ENCODE measurements around the gene ERVH48-1. TPM values are rescaled to one million over a fixed set of nuclear protein-coding genes. Genes with fewer than 3 reads are reported as not detected.
A peak's percentile ranks its signal among the peaks of the same experiment; 100 is the strongest.

The ERVH48-1 gene
- total and polyA plus RNA-seq, 2 donors (not counting 1 experiment from before 2014, with no cell fraction given), result 0.06 TPM; not detected in 1

DNA sequence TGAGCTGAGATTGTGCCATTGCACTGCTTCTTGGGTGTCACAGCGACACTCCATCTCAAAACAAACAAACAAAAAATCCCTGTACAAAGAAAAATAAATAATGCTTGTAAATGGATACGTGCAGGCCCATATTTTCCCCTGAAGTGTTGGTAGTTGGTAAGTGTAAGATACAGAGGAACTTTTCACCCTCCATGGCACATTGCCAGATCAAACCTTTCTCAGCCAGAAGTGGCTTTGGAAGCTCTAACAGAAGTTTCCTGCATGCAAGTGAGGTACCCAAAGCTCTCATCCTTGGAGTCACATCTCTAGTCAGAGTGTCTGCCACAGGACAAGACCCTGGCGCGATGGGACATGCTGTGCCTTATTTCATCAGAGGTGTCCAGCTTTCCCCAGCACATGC, 25.0 kb downstream of the ERVH48-1 start:
- TF ChIP-seq, protein P1, sequence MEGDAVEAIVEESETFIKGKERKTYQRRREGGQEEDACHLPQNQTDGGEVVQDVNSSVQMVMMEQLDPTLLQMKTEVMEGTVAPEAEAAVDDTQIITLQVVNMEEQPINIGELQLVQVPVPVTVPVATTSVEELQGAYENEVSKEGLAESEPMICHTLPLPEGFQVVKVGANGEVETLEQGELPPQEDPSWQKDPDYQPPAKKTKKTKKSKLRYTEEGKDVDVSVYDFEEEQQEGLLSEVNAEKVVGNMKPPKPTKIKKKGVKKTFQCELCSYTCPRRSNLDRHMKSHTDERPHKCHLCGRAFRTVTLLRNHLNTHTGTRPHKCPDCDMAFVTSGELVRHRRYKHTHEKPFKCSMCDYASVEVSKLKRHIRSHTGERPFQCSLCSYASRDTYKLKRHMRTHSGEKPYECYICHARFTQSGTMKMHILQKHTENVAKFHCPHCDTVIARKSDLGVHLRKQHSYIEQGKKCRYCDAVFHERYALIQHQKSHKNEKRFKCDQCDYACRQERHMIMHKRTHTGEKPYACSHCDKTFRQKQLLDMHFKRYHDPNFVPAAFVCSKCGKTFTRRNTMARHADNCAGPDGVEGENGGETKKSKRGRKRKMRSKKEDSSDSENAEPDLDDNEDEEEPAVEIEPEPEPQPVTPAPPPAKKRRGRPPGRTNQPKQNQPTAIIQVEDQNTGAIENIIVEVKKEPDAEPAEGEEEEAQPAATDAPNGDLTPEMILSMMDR (conservative IDR thresholded peaks at IDR 0.05 in 1 of 2, IDR thresholded peaks at IDR 0.05 in 1 of 2; ENCODE audit: low read depth in 1 of 2, low read length in 2 of 2), result no peak
- no peak for TF ChIP-seq EZH2 (IDR thresholded peaks at IDR 0.05; ENCODE audit: low read length, missing control alignments)
- Histone ChIP-seq H3K4me1 (ENCODE audit: control insufficient read depth, extremely low read depth, insufficient read depth, low read length) (no peaks in the 10 kb centered on the region), H4K20me1 (ENCODE audit: control insufficient read depth, extremely low read depth, insufficient read depth, low read length) (no peaks in the 10 kb centered on the region), H3K36me3 (ENCODE audit: control insufficient read depth, insufficient read depth, low read length) (peaks cover 20% of the 10 kb centered on the region), H2AFZ (ENCODE audit: low read length) (no peak overlapping the region), H3K9me3 (ENCODE audit: control insufficient read depth, insufficient read depth, low read depth, low read length) (no peaks in the 10 kb centered on the region), H3K27me3 (ENCODE audit: control insufficient read depth, insufficient read depth, low read length) (no peaks in the 10 kb centered on the region), H3K79me2 (ENCODE audit: control insufficient read depth, insufficient read depth, low read length) (peaks cover 18% of the 10 kb centered on the region), H3K4me2 (ENCODE audit: extremely low read depth, insufficient read depth, low read length) (no peak overlapping the region), H3K9ac (ENCODE audit: insufficient read depth, low read length) (no peak overlapping the region), H3K4me3 (replicated peaks in 1 of 4; ENCODE audit: control extremely low read depth in 1 of 4, insufficient read depth in 1 of 4, low read depth in 3 of 4, low read length in 4 of 4) (no peak overlapping the region), H3K27ac (ENCODE audit: insufficient read depth, low read length) (no peak overlapping the region)
- DNase-seq (ENCODE audit: low read depth in 2 of 2), result no peak

DNA sequence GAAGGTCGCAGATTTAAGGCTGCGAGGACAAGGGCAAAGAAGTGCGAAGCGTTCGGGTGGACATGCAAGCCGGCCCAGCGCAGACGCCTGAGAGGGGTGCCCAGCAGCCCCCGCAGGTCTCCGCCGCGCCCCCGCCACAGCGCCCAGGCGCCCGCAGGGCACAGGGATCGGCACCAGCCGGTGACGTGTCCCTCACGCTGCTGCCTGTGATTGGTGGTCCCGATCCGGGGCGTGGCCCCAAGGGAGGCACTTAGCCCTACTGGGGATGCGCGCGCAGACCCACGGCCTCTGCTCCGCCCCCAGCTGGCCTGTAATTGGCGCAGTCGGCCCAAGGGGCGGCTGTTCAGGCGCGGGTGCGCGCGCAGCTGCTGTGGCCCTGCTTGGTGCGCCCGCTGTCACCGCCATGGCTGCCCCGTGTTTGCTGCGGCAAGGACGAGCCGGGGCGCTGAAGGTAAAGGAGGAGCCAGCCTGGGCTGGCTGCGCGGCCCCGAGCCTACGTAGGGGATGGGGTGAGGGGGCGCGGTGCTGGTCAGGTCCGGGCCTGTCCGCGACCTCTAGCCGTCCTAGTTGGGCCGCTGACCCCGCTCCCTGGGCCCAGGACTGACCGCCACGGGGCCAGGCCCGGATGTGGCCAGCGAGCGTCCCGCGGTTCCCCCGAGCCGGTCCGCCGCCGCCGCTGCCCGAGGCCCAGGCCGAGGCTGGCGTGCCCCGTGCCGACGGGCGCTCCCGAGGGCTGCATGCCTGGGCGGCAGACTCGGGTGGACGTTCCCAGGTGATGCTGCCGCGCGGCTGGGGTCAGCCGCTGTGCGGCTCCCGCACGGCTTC, 32.3 kb downstream of the ERVH48-1 start, which contains the start of gene NDUFV3:
Gene NDUFV3, plus strand, starts transcription at position 379 of the 825 bp plus-strand sequence. Its CDS starts 25 bp downstream, at position 404.
- Histone ChIP-seq H3K4me2 (ENCODE audit: extremely low read depth, insufficient read depth, low read length) (peak within 1 kb of the TSS; percentile 92), H4K20me1 (ENCODE audit: control insufficient read depth, extremely low read depth, insufficient read depth, low read length) (no peaks in the 10 kb centered on the region), H3K36me3 (ENCODE audit: control insufficient read depth, insufficient read depth, low read length) (peaks cover 7% of the 10 kb centered on the region), H3K4me3 (replicated peaks in 1 of 4; ENCODE audit: control extremely low read depth in 1 of 4, insufficient read depth in 1 of 4, low read depth in 3 of 4, low read length in 4 of 4) (peak within 1 kb of the TSS; percentile 87 to 96 (median 92)), H2AFZ (ENCODE audit: low read length) (peak within 1 kb of the TSS; percentile 84), H3K79me2 (ENCODE audit: control insufficient read depth, insufficient read depth, low read length) (peaks cover 27% of the 10 kb centered on the region), H3K4me1 (ENCODE audit: control insufficient read depth, extremely low read depth, insufficient read depth, low read length) (no peaks in the 10 kb centered on the region), H3K27me3 (ENCODE audit: control insufficient read depth, insufficient read depth, low read length) (no peaks in the 10 kb centered on the region), H3K27ac (ENCODE audit: insufficient read depth, low read length) (peak within 1 kb of the TSS; percentile 91), H3K9ac (ENCODE audit: insufficient read depth, low read length) (peak within 1 kb of the TSS; percentile 91), H3K9me3 (ENCODE audit: control insufficient read depth, insufficient read depth, low read depth, low read length) (no peaks in the 10 kb centered on the region)
- TF ChIP-seq EZH2 (IDR thresholded peaks at IDR 0.05; ENCODE audit: low read length, missing control alignments), result no peak
- TF ChIP-seq, protein P1 (conservative IDR thresholded peaks at IDR 0.05 in 1 of 2, IDR thresholded peaks at IDR 0.05 in 1 of 2; ENCODE audit: low read depth in 1 of 2, low read length in 2 of 2), result no peak
- peak; percentile 94 to 97 for DNase-seq (ENCODE audit: low read depth in 2 of 2)

DNA sequence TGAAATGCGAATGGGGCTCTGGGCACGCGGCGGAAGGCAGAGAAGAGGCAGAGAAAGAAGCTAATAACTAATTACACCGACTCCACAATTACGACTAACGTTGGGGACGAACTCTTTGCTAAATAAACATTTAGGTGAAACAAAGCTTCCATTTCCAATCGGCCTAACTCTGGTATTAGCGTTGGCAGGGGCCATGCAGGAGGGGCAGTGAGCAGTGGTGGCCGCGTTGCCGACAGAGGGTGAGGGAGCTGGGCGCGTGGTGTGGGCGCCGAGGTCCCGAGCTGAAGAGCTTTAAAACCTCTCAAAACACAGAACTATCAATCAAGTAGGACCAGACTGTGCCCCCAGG, 32.9 kb downstream of the ERVH48-1 start:
- no peaks in the 10 kb centered on the region for H3K27me3 ChIP-seq (ENCODE audit: control insufficient read depth, insufficient read depth, low read length)
- peaks cover 7% of the 10 kb centered on the region for H3K36me3 ChIP-seq (ENCODE audit: control insufficient read depth, insufficient read depth, low read length)
- peak overlapping the region; percentile 87 for H3K27ac ChIP-seq (ENCODE audit: insufficient read depth, low read length)
- H3K4me1 ChIP-seq (ENCODE audit: control insufficient read depth, extremely low read depth, insufficient read depth, low read length), result no peaks in the 10 kb centered on the region
- peak overlapping the region; percentile 92 for H3K4me2 ChIP-seq (ENCODE audit: extremely low read depth, insufficient read depth, low read length)
- H3K4me3 ChIP-seq (replicated peaks in 1 of 4; ENCODE audit: control extremely low read depth in 1 of 4, insufficient read depth in 1 of 4, low read depth in 3 of 4, low read length in 4 of 4), result peak overlapping the region; percentile 59 to 96 (median 68)
- H3K79me2 ChIP-seq (ENCODE audit: control insufficient read depth, insufficient read depth, low read length), result peaks cover 27% of the 10 kb centered on the region
- TF ChIP-seq, protein P1 (conservative IDR thresholded peaks at IDR 0.05 in 1 of 2, IDR thresholded peaks at IDR 0.05 in 1 of 2; ENCODE audit: low read depth in 1 of 2, low read length in 2 of 2), result no peak
- TF ChIP-seq EZH2 (IDR thresholded peaks at IDR 0.05; ENCODE audit: low read length, missing control alignments), result no peak
- H3K9ac ChIP-seq (ENCODE audit: insufficient read depth, low read length), result peak overlapping the region; percentile 78
- no peaks in the 10 kb centered on the region for H3K9me3 ChIP-seq (ENCODE audit: control insufficient read depth, insufficient read depth, low read depth, low read length)
- no peaks in the 10 kb centered on the region for H4K20me1 ChIP-seq (ENCODE audit: control insufficient read depth, extremely low read depth, insufficient read depth, low read length)
- peak overlapping the region; percentile 84 for H2AFZ ChIP-seq (ENCODE audit: low read length)
- no peak for DNase-seq (ENCODE audit: low read depth in 2 of 2)

All from fibroblast of lung (primary cell).